B cell (primary cell): ENCODE data around the gene RAI1.

ENCODE experiments used
- EZH2 ChIP-seq: IDR thresholded peaks from 2 replicates; pipeline ENCODE4 v1.6.1; 2012; ENCODE audit warnings: borderline replicate concordance, low read depth, mild to moderate bottlenecking, moderate library complexity, low read length; ENCODE audit not compliant: insufficient read depth, poor library complexity, severe bottlenecking
- TF ChIP-seq, protein P1 (sequence below): fragments of 200-600 bp; IDR thresholded peaks from one replicate; pipeline ENCODE4 v1.8.0; 2022; ENCODE audit warnings: antibody characterized with exemption, mild to moderate bottlenecking

DNA sequence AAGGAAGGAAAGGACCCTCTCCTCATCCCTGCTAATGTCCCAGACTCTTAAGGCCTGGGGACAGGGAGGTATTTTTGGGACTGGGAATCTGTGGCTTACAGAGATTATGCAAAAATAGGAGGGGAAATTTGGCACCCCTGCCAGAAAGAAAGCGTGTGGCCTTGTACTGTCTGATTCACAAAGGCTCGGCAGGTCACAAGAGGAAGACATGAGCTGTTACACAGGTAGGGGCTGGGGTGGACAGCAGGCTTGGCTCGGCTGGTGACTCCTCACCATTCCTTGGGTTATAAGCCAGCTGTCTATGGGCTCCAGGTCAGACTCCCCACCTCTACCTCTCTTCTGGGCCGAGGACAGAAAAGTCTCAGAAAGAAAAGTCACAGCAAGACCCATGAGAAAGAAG is 176.2 kb downstream of the RAI1 start:
- TF ChIP-seq, protein P1, sequence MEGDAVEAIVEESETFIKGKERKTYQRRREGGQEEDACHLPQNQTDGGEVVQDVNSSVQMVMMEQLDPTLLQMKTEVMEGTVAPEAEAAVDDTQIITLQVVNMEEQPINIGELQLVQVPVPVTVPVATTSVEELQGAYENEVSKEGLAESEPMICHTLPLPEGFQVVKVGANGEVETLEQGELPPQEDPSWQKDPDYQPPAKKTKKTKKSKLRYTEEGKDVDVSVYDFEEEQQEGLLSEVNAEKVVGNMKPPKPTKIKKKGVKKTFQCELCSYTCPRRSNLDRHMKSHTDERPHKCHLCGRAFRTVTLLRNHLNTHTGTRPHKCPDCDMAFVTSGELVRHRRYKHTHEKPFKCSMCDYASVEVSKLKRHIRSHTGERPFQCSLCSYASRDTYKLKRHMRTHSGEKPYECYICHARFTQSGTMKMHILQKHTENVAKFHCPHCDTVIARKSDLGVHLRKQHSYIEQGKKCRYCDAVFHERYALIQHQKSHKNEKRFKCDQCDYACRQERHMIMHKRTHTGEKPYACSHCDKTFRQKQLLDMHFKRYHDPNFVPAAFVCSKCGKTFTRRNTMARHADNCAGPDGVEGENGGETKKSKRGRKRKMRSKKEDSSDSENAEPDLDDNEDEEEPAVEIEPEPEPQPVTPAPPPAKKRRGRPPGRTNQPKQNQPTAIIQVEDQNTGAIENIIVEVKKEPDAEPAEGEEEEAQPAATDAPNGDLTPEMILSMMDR: no peak
- no peak for TF ChIP-seq EZH2
